Hepatocyte (in vitro differentiated cells): ENCODE results near the gene PITPNC1. TPM values are rescaled to one million over a fixed set of nuclear protein-coding genes. Genes with fewer than 3 reads are reported as not detected.
"Not testable (repeated sequence)": the region's sequence is repeated elsewhere in the genome, so short reads cannot be mapped to it uniquely, and the experiment has no call there.

Experiments used
- DNase-seq: peaks from one replicate; pipeline ENCODE4 v3.0.0-alpha.2; 2016; ENCODE audit warnings: low spot score
- H2AFZ ChIP-seq: fragments of 200-600 bp; sonication (generic); 2 replicates; pipeline ENCODE4 v1.6.0; 2016; ENCODE audit warnings: antibody characterized with exemption, mild to moderate bottlenecking
- H3K27ac ChIP-seq: fragments of 200-600 bp; sonication (generic); 2 replicates; pipeline ENCODE4 v1.5.1; 2016; ENCODE audit warnings: mild to moderate bottlenecking
- H3K27me3 ChIP-seq: fragments of 200-600 bp; sonication (generic); 2 replicates; pipeline ENCODE4 v1.6.1; 2016
- H3K36me3 ChIP-seq: fragments of 200-600 bp; sonication (generic); replicated peaks from 2 replicates; pipeline ENCODE4 v1.5.1; 2016; ENCODE audit warnings: low read depth; ENCODE audit not compliant: insufficient read depth
- H3K4me1 ChIP-seq: fragments of 200-600 bp; sonication (generic); 2 replicates; pipeline ENCODE4 v1.5.1; 2016; ENCODE audit warnings: mild to moderate bottlenecking, moderate library complexity; ENCODE audit not compliant: insufficient read depth
- H3K4me2 ChIP-seq: fragments of 200-600 bp; sonication (generic); 2 replicates; pipeline ENCODE4 v1.6.0; 2016
- H3K4me3 ChIP-seq: fragments of 200-600 bp; sonication (generic); 2 replicates; pipeline ENCODE4 v1.5.1; 2016; ENCODE audit warnings: mild to moderate bottlenecking
- H3K79me2 ChIP-seq: fragments of 200-600 bp; sonication (generic); 2 replicates; pipeline ENCODE4 v1.6.0; 2017; ENCODE audit warnings: mild to moderate bottlenecking
- H3K9me2 ChIP-seq: fragments of 200-600 bp; sonication (generic); replicated peaks from 2 replicates; pipeline ENCODE4 v1.6.0; 2017; ENCODE audit warnings: mild to moderate bottlenecking; ENCODE audit not compliant: insufficient read depth
- H3K9me3 ChIP-seq: fragments of 200-600 bp; sonication (generic); 2 replicates; pipeline ENCODE4 v1.5.1; 2016; ENCODE audit warnings: low read depth, mild to moderate bottlenecking
- H4K20me1 ChIP-seq: fragments of 200-600 bp; sonication (generic); 2 replicates; pipeline ENCODE4 v1.6.0; 2016; ENCODE audit warnings: mild to moderate bottlenecking; ENCODE audit not compliant: insufficient read depth, poor library complexity, severe bottlenecking
- EZH2 ChIP-seq: fragments of 200-600 bp; sonication (generic); IDR thresholded peaks from 2 replicates; pipeline ENCODE4 v1.6.1; 2016; ENCODE audit warnings: antibody characterized with exemption, mild to moderate bottlenecking, borderline replicate concordance
- EZH2phosphoT487 ChIP-seq: fragments of 200-600 bp; sonication (generic); IDR thresholded peaks from one replicate; pipeline ENCODE4 v1.6.1; 2018; ENCODE audit warnings: antibody characterized with exemption, mild to moderate bottlenecking, low read depth, moderate library complexity; ENCODE audit not compliant: unreplicated experiment, severe bottlenecking
- WGBS: methylation state at CpG from one replicate; pipeline ENCODE4 v1.1.6; 2016; ENCODE audit warnings: low lambda C conversion rate; ENCODE audit errors: missing lambda C conversion rate; 5-methylcytosine and 5-hydroxymethylcytosine counted together
- polyA plus RNA-seq: library from polyadenylated mRNA; unstranded; fragments of >200 nt; fragmentation: Nextera tagmentation; extraction: Ambion mirVana; gene quantifications from 2 replicates; pipeline ENCODE4 v1.2.1, GENCODE V29; 2016
- total RNA-seq: library from RNA; depleted of rRNA; stranded (reverse); fragments of >200 nt; gene quantifications from 2 replicates; pipeline ENCODE4 v1.2.3, GENCODE V29; 2014
- TF ChIP-seq, protein P1 (sequence below): fragments of 200-600 bp; sonication (generic); IDR thresholded peaks from 2 replicates; pipeline ENCODE4 v1.5.1; 2016; ENCODE audit warnings: antibody characterized with exemption, mild to moderate bottlenecking; ENCODE audit not compliant: poor library complexity

The PITPNC1 gene
- total and polyA plus RNA-seq, 2 experiments from 2014 or later, result 4.6 to 8.1 TPM

GRCh38 chr17:67625971-67626370 is 248.9 kb downstream of the PITPNC1 start:
- 98% methylated on average over 4 of the region's 4 CpGs for WGBS
- Histone ChIP-seq H3K9me2 (no peaks in the 10 kb centered on the region), H3K4me2 (no peak overlapping the region), H4K20me1 (no peaks in the 10 kb centered on the region), H3K79me2 (no peaks in the 10 kb centered on the region), H3K4me1 (no peaks in the 10 kb centered on the region), H3K36me3 (no peaks in the 10 kb centered on the region), H3K27me3 (no peaks in the 10 kb centered on the region), H2AFZ (no peak overlapping the region), H3K9me3 (no peaks in the 10 kb centered on the region), H3K27ac (no peak overlapping the region), H3K4me3 (no peak overlapping the region)
- no peak for DNase-seq
- TF ChIP-seq EZH2 (no peak), EZH2phosphoT487 (no peak)
- TF ChIP-seq, protein P1, sequence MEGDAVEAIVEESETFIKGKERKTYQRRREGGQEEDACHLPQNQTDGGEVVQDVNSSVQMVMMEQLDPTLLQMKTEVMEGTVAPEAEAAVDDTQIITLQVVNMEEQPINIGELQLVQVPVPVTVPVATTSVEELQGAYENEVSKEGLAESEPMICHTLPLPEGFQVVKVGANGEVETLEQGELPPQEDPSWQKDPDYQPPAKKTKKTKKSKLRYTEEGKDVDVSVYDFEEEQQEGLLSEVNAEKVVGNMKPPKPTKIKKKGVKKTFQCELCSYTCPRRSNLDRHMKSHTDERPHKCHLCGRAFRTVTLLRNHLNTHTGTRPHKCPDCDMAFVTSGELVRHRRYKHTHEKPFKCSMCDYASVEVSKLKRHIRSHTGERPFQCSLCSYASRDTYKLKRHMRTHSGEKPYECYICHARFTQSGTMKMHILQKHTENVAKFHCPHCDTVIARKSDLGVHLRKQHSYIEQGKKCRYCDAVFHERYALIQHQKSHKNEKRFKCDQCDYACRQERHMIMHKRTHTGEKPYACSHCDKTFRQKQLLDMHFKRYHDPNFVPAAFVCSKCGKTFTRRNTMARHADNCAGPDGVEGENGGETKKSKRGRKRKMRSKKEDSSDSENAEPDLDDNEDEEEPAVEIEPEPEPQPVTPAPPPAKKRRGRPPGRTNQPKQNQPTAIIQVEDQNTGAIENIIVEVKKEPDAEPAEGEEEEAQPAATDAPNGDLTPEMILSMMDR, result no peak

DNA sequence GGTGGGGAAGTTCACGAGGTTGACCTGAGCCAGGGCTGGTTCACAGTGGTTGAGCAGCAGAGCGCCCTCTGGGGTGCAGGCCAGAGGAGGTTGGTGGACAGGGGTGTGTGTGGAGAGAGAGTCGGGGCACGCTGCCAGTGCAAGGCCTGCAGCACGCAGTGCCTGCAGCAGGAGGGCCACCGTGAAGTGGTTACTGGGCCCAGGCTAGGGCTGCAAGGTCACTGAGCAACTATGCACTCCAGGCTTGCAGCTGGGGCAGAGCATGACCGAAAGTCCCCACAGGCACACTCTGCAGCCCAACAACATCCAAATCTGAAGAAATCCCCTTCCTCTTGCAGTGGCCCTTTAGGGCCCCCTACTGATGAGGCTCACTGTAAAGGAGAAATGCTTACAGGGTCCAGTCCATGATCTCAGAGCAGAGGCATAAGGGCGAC is 251.5 kb downstream of the PITPNC1 start:
- no peak for DNase-seq
- no peaks in the 10 kb centered on the region for H3K9me2 ChIP-seq
- 87% methylated on average over 8 of the region's 8 CpGs for WGBS
- no peak overlapping the region for H3K4me3 ChIP-seq
- H3K4me2 ChIP-seq, result no peak overlapping the region
- no peak overlapping the region for H3K27ac ChIP-seq
- H3K79me2 ChIP-seq, result no peaks in the 10 kb centered on the region
- no peaks in the 10 kb centered on the region for H3K27me3 ChIP-seq
- H3K36me3 ChIP-seq, result no peaks in the 10 kb centered on the region
- H4K20me1 ChIP-seq, result no peaks in the 10 kb centered on the region
- TF ChIP-seq EZH2 (no peak), EZH2phosphoT487 (no peak)
- TF ChIP-seq, protein P1, result no peak
- no peaks in the 10 kb centered on the region for H3K9me3 ChIP-seq
- H3K4me1 ChIP-seq, result no peaks in the 10 kb centered on the region
- no peak overlapping the region for H2AFZ ChIP-seq

DNA sequence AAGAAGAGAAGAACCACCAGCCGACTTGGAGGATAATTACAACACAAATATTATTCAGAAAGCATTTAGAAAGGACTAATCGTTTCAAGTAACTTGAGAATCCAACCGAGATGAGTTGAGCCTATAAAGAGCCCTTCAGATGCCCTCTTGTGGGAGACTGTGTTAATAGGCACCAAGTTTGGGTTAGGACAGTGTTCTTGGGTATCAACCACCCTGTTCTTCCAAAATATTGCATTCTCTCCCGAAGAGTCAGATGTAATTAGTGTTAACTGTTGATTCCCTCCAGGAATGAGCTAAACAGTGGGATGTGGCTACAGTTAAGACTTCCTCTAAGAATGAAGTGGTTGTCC is 252.9 kb downstream of the PITPNC1 start:
- Histone ChIP-seq H3K4me2 (no peak overlapping the region), H2AFZ (no peak overlapping the region)

DNA sequence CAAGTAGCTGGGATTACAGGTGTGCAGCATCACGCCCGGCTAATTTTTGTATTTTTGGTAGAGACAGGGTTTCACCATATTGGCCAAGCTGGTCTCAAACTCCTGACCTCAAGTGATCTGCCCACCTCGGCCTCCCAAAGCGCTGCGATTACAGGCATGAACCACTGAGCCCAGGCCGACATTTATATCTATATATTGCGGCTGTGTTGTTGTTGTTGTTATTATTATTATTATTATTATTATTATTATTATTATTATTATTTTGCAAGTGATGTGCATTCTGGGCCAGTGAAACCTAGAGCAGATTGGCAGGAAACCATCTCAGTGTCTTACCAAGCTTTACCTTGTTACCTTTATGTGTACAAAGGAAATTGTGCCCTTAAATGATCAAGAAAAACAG is 253.8 kb downstream of the PITPNC1 start:
- H3K9me3 ChIP-seq, H2AFZ ChIP-seq, H3K9me2 ChIP-seq, H3K4me2 ChIP-seq, H4K20me1 ChIP-seq, H3K4me3 ChIP-seq, H3K27ac ChIP-seq, DNase-seq, H3K27me3 ChIP-seq, H3K4me1 ChIP-seq, H3K36me3 ChIP-seq, H3K79me2 ChIP-seq: not testable (repeated sequence)
- WGBS, result over 99% methylated on average over 7 of the region's 7 CpGs

More for the DNA sequence above, 252.9 kb downstream of the PITPNC1 start:
- H3K9me2 ChIP-seq, result no peaks in the 10 kb centered on the region
- no peaks in the 10 kb centered on the region for H3K9me3 ChIP-seq
- DNase-seq, result no peak
- H3K79me2 ChIP-seq, result no peaks in the 10 kb centered on the region
- no peak overlapping the region for H3K4me3 ChIP-seq
- no peaks in the 10 kb centered on the region for H3K36me3 ChIP-seq
- H3K4me1 ChIP-seq, result no peaks in the 10 kb centered on the region
- H3K27ac ChIP-seq, result no peak overlapping the region
- WGBS, result 51% methylated on average over 4 of the region's 4 CpGs
- H3K27me3 ChIP-seq, result no peaks in the 10 kb centered on the region
- H4K20me1 ChIP-seq, result no peaks in the 10 kb centered on the region
- no peak for TF ChIP-seq EZH2phosphoT487
- TF ChIP-seq, protein P1, result peak; percentile 45
